ENCODE measurements around the gene RPTOR.

RPTOR gene

GRCh38 chr17:80947200-80947940 lies 402.7 kb downstream of the RPTOR start:
- no peak for DNase-seq (ENCODE audit: low read depth)

DNA sequence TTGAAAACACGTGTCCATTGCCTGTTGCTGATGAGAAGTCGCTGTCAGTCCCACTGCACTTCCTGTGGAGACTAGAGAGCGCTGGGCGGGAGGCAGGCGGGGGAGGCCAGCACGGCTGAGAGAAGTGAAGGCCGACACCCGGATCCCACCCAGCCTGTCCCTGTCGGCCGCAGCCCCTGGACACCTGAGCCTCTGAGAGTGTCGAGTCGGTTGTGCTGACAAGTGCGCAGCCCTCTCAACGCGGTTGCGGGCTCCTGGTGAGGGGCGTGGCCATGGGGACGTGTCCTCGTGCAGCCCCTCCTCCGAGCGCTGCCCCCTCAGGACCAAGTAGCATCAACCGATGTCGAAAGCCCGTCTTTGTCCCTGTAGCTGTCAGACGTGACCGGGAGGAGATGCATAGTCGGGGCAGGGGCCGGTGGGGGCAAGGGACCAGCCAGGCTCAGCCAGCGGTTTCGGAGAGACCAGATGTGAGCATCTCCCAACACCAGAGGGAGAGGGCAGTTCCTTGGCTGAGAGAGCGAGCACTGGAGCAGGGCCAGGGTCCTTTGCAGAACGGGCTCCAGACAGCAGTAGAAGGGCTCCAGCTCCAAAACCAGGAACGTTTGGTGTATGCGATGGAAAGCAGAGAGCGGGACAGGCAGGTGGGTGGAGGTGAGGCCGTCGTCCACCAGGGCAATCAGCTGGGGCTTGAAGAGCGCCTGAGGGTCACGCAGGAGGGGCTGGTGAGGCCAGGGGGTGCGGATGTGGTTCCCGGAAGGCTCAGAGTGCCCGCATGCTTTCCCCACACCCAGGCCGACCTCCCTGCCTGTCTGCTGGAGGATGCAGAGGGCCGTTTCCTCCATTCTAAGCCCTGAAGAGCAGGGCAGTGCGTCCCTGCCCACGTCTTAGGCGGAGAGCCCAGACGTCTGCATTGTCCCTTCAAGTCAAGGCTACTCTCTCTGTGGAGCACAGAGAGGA lies 403.7 kb downstream of the RPTOR start:
- DNase-seq (ENCODE audit: low read depth): no peak

- DNase-seq (ENCODE audit: low read depth): peak; percentile 15
Observed at GRCh38 chr17:80948976-80949450, 404.4 kb downstream of the RPTOR start.

- DNase-seq (ENCODE audit: low read depth): peak; percentile 13
Observed at GRCh38 chr17:80949451-80950421, 405.1 kb downstream of the RPTOR start.

- DNase-seq (ENCODE audit: low read depth): no peak
Observed at GRCh38 chr17:80950466-80951120, 406.0 kb downstream of the RPTOR start.

- DNase-seq (ENCODE audit: low read depth): no peak
Observed at GRCh38 chr17:80951121-80952090, 406.8 kb downstream of the RPTOR start.

DNA sequence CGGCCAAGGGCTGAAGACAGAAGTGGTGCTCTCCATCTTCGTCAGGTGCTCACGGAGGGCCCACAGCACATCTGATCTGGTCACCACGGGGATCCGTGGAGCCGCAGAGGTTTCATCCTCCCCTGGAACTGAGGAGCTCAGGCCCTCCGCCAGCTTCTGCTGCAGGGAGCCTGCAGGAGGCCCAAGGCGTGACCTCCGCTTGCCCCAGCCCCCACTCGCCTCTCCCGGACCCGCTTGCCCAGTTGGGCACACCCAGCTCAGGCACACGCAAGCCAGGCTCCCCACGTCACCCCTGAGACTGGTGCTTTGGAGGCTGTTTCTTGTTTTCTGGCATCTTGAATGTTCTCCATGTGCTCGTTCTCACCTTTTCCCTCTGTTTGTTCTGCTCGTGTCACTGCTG lies 407.7 kb downstream of the RPTOR start:
- DNase-seq (ENCODE audit: low read depth): no peak

- DNase-seq (ENCODE audit: low read depth): no peak
Observed at GRCh38 chr17:80953471-80954315, 409.1 kb downstream of the RPTOR start.

DNA sequence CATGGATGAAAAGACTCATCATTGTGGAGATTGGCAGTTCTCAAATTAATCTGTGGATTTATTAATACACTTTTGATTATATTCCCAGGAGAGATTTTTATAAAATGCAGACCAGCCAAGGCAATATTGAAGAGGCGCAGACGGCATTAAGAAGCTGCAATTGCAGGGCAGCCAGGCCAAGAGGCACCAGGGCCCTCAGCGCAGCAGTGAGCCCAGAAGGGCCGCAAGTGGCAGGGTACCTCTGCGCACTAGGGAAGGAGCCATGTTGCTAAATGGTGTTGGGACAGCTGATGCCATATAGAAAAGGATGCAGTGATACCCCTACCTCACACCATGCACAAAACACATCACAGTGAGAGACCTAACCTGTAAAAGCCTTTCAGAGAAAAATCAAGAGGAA lies 410.4 kb downstream of the RPTOR start:
- no peak for DNase-seq (ENCODE audit: low read depth)

DNA sequence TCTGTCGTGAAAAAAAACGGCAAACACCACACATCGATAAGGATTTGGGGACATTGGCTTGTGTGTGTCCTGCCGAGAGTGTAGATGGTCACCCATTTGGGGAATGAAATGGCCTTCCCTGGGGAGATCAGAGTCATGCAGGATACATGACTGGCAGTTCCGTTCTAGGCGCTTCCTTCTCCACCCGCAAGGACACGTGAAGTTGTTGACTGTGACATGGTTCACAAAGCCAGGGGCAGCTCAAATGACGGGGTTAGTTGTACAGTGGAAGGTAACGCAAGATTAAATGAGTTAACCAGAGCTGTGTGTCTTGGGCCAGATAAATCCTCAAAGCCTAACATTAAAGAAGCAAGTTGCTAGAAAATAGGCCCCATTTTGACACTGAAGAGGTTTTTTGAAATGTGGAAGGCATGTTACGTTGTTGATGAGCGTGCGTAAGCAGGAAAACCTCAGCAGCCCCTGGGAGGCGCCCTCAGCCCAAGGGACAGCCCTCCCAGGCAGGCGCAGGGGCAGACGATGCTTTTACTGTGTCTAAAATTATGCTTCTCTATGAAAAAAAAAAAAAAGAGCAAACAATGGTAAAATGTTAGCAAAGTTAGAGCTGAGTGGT lies 411.1 kb downstream of the RPTOR start:
- DNase-seq (ENCODE audit: low read depth): no peak

DNA sequence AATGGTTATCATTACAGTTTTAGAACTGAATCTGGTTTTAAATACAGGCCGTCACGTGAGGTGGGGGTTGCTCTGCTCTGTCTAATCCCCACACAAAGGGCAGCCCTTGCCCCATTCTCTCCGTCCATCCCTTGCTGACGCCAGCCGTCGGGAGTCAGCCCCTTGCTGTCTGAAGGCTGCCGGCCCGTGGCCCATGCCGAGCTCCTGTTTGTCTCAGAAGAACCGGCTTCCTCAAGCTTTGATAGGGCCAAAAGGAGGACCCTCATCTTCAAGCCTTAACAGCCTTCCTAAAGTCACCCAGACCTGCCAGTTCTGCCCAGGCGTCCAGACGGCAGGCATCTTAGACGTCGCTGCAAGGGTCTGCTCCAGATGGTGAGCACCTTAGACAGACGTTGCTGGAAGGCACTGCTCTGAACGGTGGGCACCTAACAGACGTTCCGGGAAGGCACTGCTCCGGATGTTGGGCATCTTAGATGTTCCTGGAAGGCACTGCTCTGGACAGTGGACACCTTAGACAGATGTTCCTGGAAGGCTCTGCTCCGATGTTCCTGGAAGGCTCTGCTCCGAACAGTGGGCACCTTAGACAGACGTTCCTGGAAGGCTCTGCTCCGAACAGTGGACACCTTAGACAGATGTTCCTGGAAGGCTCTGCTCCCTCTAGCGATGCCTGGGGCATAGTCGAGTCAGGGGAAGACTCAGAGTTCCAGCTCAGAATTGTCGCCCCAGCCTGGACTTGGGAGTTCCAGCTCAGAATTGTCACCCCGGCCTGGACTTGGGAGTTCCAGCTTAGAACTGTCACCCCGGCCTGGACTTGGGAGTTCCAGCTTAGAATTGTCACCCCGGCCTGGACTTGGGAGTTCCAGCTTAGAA lies 411.9 kb downstream of the RPTOR start:
- DNase-seq (ENCODE audit: low read depth): no peak

DNA sequence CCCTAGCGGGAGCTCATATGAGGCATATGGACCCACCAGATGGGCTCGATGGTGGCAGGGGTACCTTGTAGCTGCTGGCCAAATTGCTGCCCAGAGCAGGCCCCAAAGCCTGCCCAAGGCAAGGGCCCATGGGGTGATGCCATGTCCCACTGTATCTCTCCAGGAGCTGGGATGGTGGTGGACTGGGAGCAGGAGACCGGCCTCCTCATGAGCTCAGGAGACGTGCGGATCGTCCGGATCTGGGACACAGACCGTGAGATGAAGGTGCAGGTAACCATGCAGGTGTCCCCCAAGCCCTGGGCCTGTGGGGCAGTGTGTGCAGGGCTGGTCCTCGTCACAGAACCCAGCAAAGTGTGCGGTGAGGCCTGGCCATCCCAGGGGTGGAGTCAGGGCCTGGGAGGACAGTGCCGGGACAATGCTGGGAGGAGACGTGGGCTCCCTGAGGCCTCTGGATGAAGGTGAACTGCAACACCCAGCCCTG lies 412.9 kb downstream of the RPTOR start:
- no peak for DNase-seq (ENCODE audit: low read depth)

DNA sequence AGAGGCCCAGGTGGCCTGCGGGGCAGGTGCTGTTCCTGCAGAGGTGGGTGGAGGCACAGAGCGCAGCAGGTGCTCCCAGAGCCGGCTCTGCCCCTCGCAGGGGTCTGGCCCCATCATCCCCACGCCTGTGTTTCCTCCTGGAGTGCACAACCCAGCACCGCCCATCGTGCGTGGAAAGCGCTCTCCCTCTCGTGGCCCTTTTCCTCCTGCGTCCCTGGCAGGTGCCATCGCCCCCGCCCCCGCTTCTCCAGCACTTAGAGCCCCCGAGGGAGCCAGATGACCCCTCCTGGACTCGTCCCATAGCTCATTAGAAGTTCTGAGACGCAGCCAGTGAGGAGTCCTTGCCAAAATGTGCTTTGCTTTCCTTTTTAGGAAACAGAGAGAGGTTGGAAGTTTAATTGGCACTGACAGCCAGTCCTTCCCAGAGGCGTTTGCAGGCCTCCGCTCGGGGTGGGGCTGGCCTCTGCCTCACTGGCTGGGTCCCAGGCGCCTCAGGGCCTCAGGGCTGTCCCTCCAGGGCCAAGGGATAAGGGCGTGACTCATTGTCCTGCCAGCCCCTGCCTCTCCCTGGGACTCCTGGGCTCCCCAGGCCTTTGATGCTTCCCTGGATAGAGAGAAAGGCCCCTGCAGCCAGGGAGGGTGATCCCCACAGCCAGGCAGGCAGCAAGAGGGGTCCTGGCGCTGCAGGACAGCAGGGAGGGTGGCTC lies 414.8 kb downstream of the RPTOR start:
- peak; percentile 45 for DNase-seq (ENCODE audit: low read depth)

- DNase-seq (ENCODE audit: low read depth): no peak
Observed at GRCh38 chr17:80960037-80960796, 415.6 kb downstream of the RPTOR start.

DNA sequence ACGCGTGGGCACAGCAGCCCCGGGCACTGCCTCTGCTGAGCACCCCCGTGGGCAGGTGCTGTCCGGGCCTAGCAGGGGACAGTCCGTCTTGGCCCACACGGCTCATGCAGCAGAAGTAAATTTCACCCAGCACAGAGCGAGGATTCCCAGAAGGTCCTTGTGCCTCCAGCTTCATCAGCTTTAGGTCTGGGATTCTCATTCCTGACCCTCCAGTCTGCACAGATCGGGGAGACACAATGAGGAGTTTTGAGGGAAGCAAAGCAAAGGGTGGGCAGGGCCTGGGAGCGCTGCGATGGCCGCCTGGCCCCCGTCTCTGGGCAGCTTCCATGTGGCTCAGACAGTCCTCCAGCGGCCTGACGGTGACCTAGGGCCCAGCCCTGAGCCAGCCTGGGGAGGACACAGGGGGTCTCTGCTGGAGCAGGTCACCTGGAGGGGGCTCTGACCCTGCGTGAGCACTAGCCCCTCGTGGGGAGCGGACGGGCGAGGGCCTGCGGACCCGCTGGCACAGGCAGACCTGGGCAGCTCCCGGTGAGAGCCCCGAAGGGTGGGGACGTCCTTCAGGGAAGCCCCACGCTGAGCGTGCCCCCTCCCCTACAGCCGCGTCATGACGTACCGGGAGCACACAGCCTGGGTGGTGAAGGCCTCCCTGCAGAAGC lies 416.3 kb downstream of the RPTOR start:
- no peak for DNase-seq (ENCODE audit: low read depth)

All from ELR (cell line).